ENCODE measurements around the gene NME5. TPM values are rescaled to one million over a fixed set of nuclear protein-coding genes. Genes with fewer than 3 reads are reported as not detected.
"Not testable (repeated sequence)": the region's sequence is repeated elsewhere in the genome, so short reads cannot be mapped to it uniquely, and the experiment has no call there.

NME5 gene

DNA sequence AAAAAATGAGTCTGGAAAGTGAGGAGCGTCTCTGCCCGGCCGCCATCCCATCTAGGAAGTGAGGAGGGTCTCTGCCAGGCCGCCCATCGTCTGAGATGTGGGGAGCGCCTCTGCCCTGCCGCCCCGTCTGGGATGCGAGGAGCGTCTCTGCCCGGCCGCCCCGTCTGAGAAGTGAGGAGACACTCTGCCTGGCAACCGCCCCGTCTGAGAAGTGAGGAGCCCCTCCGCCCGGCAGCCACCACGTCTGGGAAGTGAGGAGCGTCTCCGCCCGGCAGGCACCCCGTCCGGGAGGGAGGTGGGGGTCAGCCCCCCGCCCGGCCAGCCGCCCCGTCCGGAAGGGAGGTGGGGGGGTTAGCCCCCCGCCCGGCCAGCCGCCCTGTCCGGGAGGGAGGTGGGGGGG lies 69.2 kb downstream of the NME5 start:
- not testable (repeated sequence) for H3K4ac ChIP-seq (ENCODE audit: low read length); H3K27me3 ChIP-seq (ENCODE audit: control insufficient read depth in 3 of 3, insufficient read depth in 3 of 3, low read depth in 1 of 3, low read length in 3 of 3); H2AK5ac ChIP-seq (ENCODE audit: low read depth, low read length); H2BK12ac ChIP-seq (ENCODE audit: low read length); H3K4me2 ChIP-seq (ENCODE audit: insufficient read depth, low read length, poor library complexity, severe bottlenecking); H3K4me3 ChIP-seq (ENCODE audit: low read length in 2 of 2); H4K91ac ChIP-seq (ENCODE audit: low read depth, low read length, poor library complexity); H3K79me1 ChIP-seq (ENCODE audit: low read depth, low read length); H2AFZ ChIP-seq (ENCODE audit: low read length); H2BK15ac ChIP-seq (ENCODE audit: low read length); H3K36me3 ChIP-seq (replicated peaks in 1 of 2; ENCODE audit: control insufficient read depth in 2 of 2, insufficient read depth in 2 of 2, low read length in 2 of 2); H4K8ac ChIP-seq (ENCODE audit: low read depth, low read length); H3K23ac ChIP-seq (ENCODE audit: low read depth, low read length, poor library complexity); H3K9me3 ChIP-seq (replicated peaks in 1 of 2; ENCODE audit: control insufficient read depth in 2 of 2, insufficient read depth in 1 of 2, low read depth in 1 of 2, low read length in 2 of 2); H3K14ac ChIP-seq (ENCODE audit: low read length); H3K18ac ChIP-seq (ENCODE audit: low read length); H3K27ac ChIP-seq (replicated peaks; ENCODE audit: low read length); DNase-seq (ENCODE audit: low spot score); H3K9ac ChIP-seq (ENCODE audit: low read depth, low read length, poor library complexity); H2BK5ac ChIP-seq (ENCODE audit: low read length); H3K4me1 ChIP-seq (ENCODE audit: control insufficient read depth in 2 of 2, insufficient read depth in 1 of 2, low read depth in 1 of 2, low read length in 2 of 2); H2BK120ac ChIP-seq (ENCODE audit: low read depth, low read length)
- no CpG with 5 or more reads among the region's 32 CpGs for WGBS, 2 donors (ENCODE audit: extremely low coverage in 2 of 2, insufficient read length in 2 of 2, insufficient replicate concordance in 1 of 2)

DNA sequence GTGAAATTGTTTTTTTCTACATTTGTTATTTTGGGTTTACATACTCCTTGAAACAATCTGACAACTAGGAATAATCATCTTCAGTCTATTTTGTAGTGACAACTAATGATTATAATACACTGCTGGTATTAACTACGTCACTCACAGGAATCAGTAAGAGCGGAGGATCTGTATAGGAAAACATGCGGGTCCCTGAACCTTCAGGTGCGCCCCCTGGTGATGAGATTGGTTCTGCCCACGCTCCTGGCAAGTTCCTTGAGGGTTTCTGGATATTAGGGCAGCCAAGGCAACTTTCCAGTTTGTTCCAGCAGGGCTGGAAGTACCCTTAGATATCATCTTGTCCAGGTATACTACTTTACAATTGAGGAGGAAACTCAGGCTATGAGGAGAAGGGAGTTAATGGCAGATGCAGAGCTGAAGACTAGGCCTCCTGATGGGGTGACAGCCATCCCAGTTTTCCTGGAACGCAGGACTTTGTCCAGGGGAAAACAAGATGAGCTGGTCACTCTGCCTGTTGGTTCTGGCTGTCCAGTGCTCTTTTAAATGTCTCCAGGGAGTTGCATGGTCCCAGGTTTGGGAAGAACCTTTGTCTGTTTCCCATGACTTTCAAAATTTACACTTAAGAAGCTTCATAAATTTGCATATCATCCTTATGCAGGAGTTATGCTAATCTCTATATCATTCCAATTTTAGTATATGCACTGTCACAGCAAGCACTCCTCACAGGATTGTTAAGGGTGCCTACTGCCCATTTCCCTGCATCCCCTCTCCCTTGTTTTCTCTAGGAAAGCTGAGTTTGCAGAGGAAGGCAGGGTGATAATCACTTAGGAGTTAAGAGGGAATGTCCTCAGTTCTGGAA lies 70.3 kb downstream of the NME5 start:
- no peaks in the 10 kb centered on the region for H3K27me3 ChIP-seq (ENCODE audit: control insufficient read depth in 3 of 3, insufficient read depth in 3 of 3, low read depth in 1 of 3, low read length in 3 of 3)
- no peak overlapping the region for H2BK12ac ChIP-seq (ENCODE audit: low read length)
- no peak overlapping the region for H4K91ac ChIP-seq (ENCODE audit: low read depth, low read length, poor library complexity)
- H3K4ac ChIP-seq (ENCODE audit: low read length): no peak overlapping the region
- no peak overlapping the region for H2BK5ac ChIP-seq (ENCODE audit: low read length)
- H2BK15ac ChIP-seq (ENCODE audit: low read length): no peak overlapping the region
- H3K36me3 ChIP-seq (replicated peaks in 1 of 2; ENCODE audit: control insufficient read depth in 2 of 2, insufficient read depth in 2 of 2, low read length in 2 of 2): no peaks in the 10 kb centered on the region
- no peak overlapping the region for H3K27ac ChIP-seq (replicated peaks; ENCODE audit: low read length)
- WGBS, 2 donors (ENCODE audit: extremely low coverage in 2 of 2, insufficient read length in 2 of 2, insufficient replicate concordance in 1 of 2): no CpG with 5 or more reads among the region's 6 CpGs
- no peak overlapping the region for H3K23ac ChIP-seq (ENCODE audit: low read depth, low read length, poor library complexity)
- H4K8ac ChIP-seq (ENCODE audit: low read depth, low read length): no peak overlapping the region
- no peak overlapping the region for H3K18ac ChIP-seq (ENCODE audit: low read length)
- H3K9me3 ChIP-seq (replicated peaks in 1 of 2; ENCODE audit: control insufficient read depth in 2 of 2, insufficient read depth in 1 of 2, low read depth in 1 of 2, low read length in 2 of 2): peaks cover 0 to 1% of the 10 kb centered on the region in 2 donors
- H2BK120ac ChIP-seq (ENCODE audit: low read depth, low read length): no peak overlapping the region
- DNase-seq (ENCODE audit: low spot score): no peak
- no peak overlapping the region for H2AFZ ChIP-seq (ENCODE audit: low read length)
- no peak overlapping the region for H3K9ac ChIP-seq (ENCODE audit: low read depth, low read length, poor library complexity)
- H2AK5ac ChIP-seq (ENCODE audit: low read depth, low read length): no peak overlapping the region
- H3K4me3 ChIP-seq (ENCODE audit: low read length in 2 of 2): no peak overlapping the region
- no peak overlapping the region for H3K14ac ChIP-seq (ENCODE audit: low read length)
- peaks cover 0 to 2% of the 10 kb centered on the region in 2 donors for H3K4me1 ChIP-seq (ENCODE audit: control insufficient read depth in 2 of 2, insufficient read depth in 1 of 2, low read depth in 1 of 2, low read length in 2 of 2)
- H3K79me1 ChIP-seq (ENCODE audit: low read depth, low read length): no peaks in the 10 kb centered on the region
- H3K4me2 ChIP-seq (ENCODE audit: insufficient read depth, low read length, poor library complexity, severe bottlenecking): no peak overlapping the region

DNA sequence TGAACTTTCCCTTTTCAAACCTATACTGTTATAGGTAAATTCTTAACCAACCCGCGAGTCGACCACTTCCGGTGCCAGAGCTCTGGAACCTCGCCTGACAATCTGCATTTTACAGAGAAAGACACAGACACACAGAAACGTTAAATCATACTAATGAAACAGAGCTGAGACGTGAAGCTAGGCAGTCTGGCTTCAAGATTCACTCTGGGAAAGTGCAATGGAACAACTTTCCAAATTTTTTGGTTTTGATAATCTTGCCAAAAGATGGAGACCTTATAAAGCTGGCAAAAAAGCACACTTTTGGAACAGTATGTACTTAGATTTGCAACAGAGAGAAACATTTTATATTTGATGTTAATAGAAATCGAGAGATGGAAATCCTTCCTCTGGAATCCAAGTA lies 71.3 kb downstream of the NME5 start:
- Histone ChIP-seq H3K4me3 (ENCODE audit: low read length in 2 of 2) (no peak overlapping the region), H3K36me3 (replicated peaks in 1 of 2; ENCODE audit: control insufficient read depth in 2 of 2, insufficient read depth in 2 of 2, low read length in 2 of 2) (no peaks in the 10 kb centered on the region), H2BK5ac (ENCODE audit: low read length) (no peak overlapping the region), H3K79me1 (ENCODE audit: low read depth, low read length) (no peaks in the 10 kb centered on the region), H3K9ac (ENCODE audit: low read depth, low read length, poor library complexity) (no peak overlapping the region), H4K91ac (ENCODE audit: low read depth, low read length, poor library complexity) (no peak overlapping the region), H3K27me3 (ENCODE audit: control insufficient read depth in 3 of 3, insufficient read depth in 3 of 3, low read depth in 1 of 3, low read length in 3 of 3) (no peaks in the 10 kb centered on the region), H2AK5ac (ENCODE audit: low read depth, low read length) (no peak overlapping the region), H3K27ac (replicated peaks; ENCODE audit: low read length) (no peak overlapping the region), H3K4me1 (ENCODE audit: control insufficient read depth in 2 of 2, insufficient read depth in 1 of 2, low read depth in 1 of 2, low read length in 2 of 2) (peaks cover 0 to 2% of the 10 kb centered on the region in 2 donors), H2BK15ac (ENCODE audit: low read length) (no peak overlapping the region), H3K9me3 (replicated peaks in 1 of 2; ENCODE audit: control insufficient read depth in 2 of 2, insufficient read depth in 1 of 2, low read depth in 1 of 2, low read length in 2 of 2) (peaks cover 0 to 1% of the 10 kb centered on the region in 2 donors), H3K18ac (ENCODE audit: low read length) (no peak overlapping the region), H3K14ac (ENCODE audit: low read length) (no peak overlapping the region), H3K23ac (ENCODE audit: low read depth, low read length, poor library complexity) (no peak overlapping the region), H2BK12ac (ENCODE audit: low read length) (no peak overlapping the region), H3K4ac (ENCODE audit: low read length) (no peak overlapping the region), H2AFZ (ENCODE audit: low read length) (no peak overlapping the region), H2BK120ac (ENCODE audit: low read depth, low read length) (no peak overlapping the region), H4K8ac (ENCODE audit: low read depth, low read length) (no peak overlapping the region), H3K4me2 (ENCODE audit: insufficient read depth, low read length, poor library complexity, severe bottlenecking) (no peak overlapping the region)
- WGBS, 2 donors (ENCODE audit: extremely low coverage in 2 of 2, insufficient read length in 2 of 2, insufficient replicate concordance in 1 of 2): no CpG with 5 or more reads among the region's 8 CpGs
- no peak for DNase-seq (ENCODE audit: low spot score)

Small RNA genes lying within 50 kb of the gene (small RNA-seq; reads per million reads assigned to genes)
- gene RNU6-1148P (ENCODE audit: insufficient read depth) (not detected), gene RNU6-460P (ENCODE audit: insufficient read depth) (not detected), gene RNU6-888P (ENCODE audit: insufficient read depth) (not detected)

All from neuronal stem cell (in vitro differentiated cells).